HCT116 (cell line): ENCODE measurements around the gene LEKR1. TPM values are rescaled to one million over a fixed set of nuclear protein-coding genes. Genes with fewer than 3 reads are reported as not detected.

Experiments used
- ATAC-seq: fragments of 200-7000 bp; cut with Tn5 transposase; 2 replicates; pipeline ENCODE4 v1.9.1; 2020; ENCODE audit warnings: mild to moderate bottlenecking, moderate library complexity
- BruUV-seq: library from RNA; stranded (reverse); fragments of 400-500 nt; replicated peaks from 2 replicates; lab custom pipeline; 2021; lab: Mats Ljungman, UMichigan
- CTCF ChIA-PET: fragments of 300-600 bp; sonication (Branson Sonifier 250); formaldehyde crosslinking; loops from one replicate; lab custom pipeline; 2021; ENCODE audit warnings: antibody characterized with exemption; lab: Charles Lee
- POLR2A ChIA-PET: fragments of 300-600, 350-600 bp; sonication (Branson Sonifier 250); formaldehyde crosslinking; loops from one replicate; lab custom pipeline; 2021; ENCODE audit warnings: antibody characterized with exemption; lab: Charles Lee
- RAD21 ChIA-PET, 2 experiments: fragments of 300-600 bp; sonication (Branson Sonifier 250); formaldehyde crosslinking; loops; one replicate each; lab custom pipeline; 2023; ENCODE audit warnings: low total read pairs in 2 of 2; ENCODE audit not compliant: uncharacterized antibody in 2 of 2, unreplicated experiment in 2 of 2, low non-redundant PET in 1 of 2; lab: Charles Lee
- DNase-seq: peaks from one replicate; pipeline ENCODE4 v3.0.0-alpha.2; 2010; ENCODE audit warnings: low read depth, low spot score
- H2AFZ ChIP-seq: fragments of 200-600 bp; shearing (Covaris generic), sonication (generic); 2 replicates; pipeline ENCODE4 v1.6.1; 2017; ENCODE audit warnings: low read depth, mixed run types, mixed read lengths, antibody characterized with exemption, low read length; ENCODE audit not compliant: poor library complexity, severe bottlenecking
- H3K27ac ChIP-seq: 2 replicates; pipeline ENCODE4 v1.5.1; 2012; ENCODE audit warnings: low read depth, low read length
- H3K27me3 ChIP-seq: fragments of 200-600 bp; sonication (generic); 2 replicates; pipeline ENCODE4 v1.6.1; 2016; ENCODE audit warnings: mixed run types, low read length, mixed read lengths; ENCODE audit not compliant: insufficient read depth
- H3K36me3 ChIP-seq, 2 experiments: fragments of 200-500 bp in 1 of 2; fragments of 200-600 bp in 1 of 2; sonication (Bioruptor generic) in 1 of 2; sonication (generic) in 1 of 2; 2 replicates each; pipeline versions ENCODE4 v1.5.1 to v1.6.1; 2014 to 2016; ENCODE audit warnings: low read length in 2 of 2, inconsistent platforms in 1 of 2, mixed read lengths in 1 of 2, mixed run types in 1 of 2; ENCODE audit not compliant: insufficient read depth in 2 of 2, control insufficient read depth in 1 of 2
- H3K4me1 ChIP-seq, 2 experiments: fragments of 200-600 bp in 1 of 2; sonication (generic) in 1 of 2; 2 replicates each; pipeline versions ENCODE4 v1.5.1 to v1.6.1; 2012 to 2017; ENCODE audit warnings: low read length in 2 of 2, inconsistent platforms in 1 of 2, mild to moderate bottlenecking in 1 of 2, mixed read lengths in 1 of 2, mixed run types in 1 of 2, moderate library complexity in 1 of 2; ENCODE audit not compliant: insufficient read depth in 2 of 2, control insufficient read depth in 1 of 2
- H3K4me2 ChIP-seq: fragments of 200-600 bp; sonication (generic); 2 replicates; pipeline ENCODE4 v1.6.1; 2017; ENCODE audit warnings: mixed run types, low read length, mixed read lengths
- H3K4me3 ChIP-seq, 2 experiments: fragments of 200-600 bp in 1 of 2; sonication (generic) in 1 of 2; replicated peaks in 1 of 2; 2 replicates each; pipeline ENCODE4 v1.5.1; 2011 to 2016; ENCODE audit warnings: low read length in 2 of 2, control low read depth in 1 of 2, low read depth in 1 of 2, mild to moderate bottlenecking in 1 of 2, mixed read lengths in 1 of 2, mixed run types in 1 of 2
- H3K79me2 ChIP-seq: fragments of 200-600 bp; sonication (generic); 2 replicates; pipeline ENCODE4 v1.6.1; 2017; ENCODE audit warnings: mild to moderate bottlenecking, mixed run types, low read length, moderate library complexity, mixed read lengths; ENCODE audit not compliant: insufficient read depth
- H3K9ac ChIP-seq: fragments of 200-600 bp; sonication (generic); 2 replicates; pipeline ENCODE4 v1.6.1; 2016; ENCODE audit warnings: low read length, mixed read lengths
- H3K9me2 ChIP-seq: fragments of 200-600 bp; sonication (generic), shearing (Covaris generic); 2 replicates; pipeline ENCODE4 v1.6.1; 2017; ENCODE audit warnings: mixed run types, mild to moderate bottlenecking, moderate library complexity; ENCODE audit not compliant: insufficient read depth
- H3K9me3 ChIP-seq, 2 experiments: fragments of 200-500 bp in 1 of 2; fragments of 200-600 bp in 1 of 2; sonication (Bioruptor generic) in 1 of 2; sonication (generic) in 1 of 2; 2 replicates each; pipeline ENCODE4 v1.6.1; 2014 to 2017; ENCODE audit warnings: low read length in 2 of 2, mixed read lengths in 2 of 2, inconsistent platforms in 1 of 2, low read depth in 1 of 2, mild to moderate bottlenecking in 1 of 2, mixed run types in 1 of 2, moderate library complexity in 1 of 2; ENCODE audit not compliant: control insufficient read depth in 1 of 2, insufficient read depth in 1 of 2
- H4K20me1 ChIP-seq: fragments of 200-600 bp; sonication (generic), shearing (Covaris generic); 2 replicates; pipeline ENCODE4 v1.6.1; 2017; ENCODE audit warnings: mixed run types, mild to moderate bottlenecking, moderate library complexity; ENCODE audit not compliant: insufficient read depth
- EZH2phosphoT487 ChIP-seq: fragments of 200-600 bp; IDR thresholded peaks from 2 replicates; pipeline ENCODE4 v1.6.1; 2018; ENCODE audit warnings: antibody characterized with exemption, borderline replicate concordance
- FOSL1 ChIP-seq: IDR thresholded peaks from 2 replicates; pipeline ENCODE4 v1.6.1; 2012; ENCODE audit warnings: low read depth
- SIN3A ChIP-seq: IDR thresholded peaks from 2 replicates; pipeline ENCODE4 v1.6.1; 2012; ENCODE audit warnings: low read depth
- SRF ChIP-seq: IDR thresholded peaks from 2 replicates; pipeline ENCODE4 v1.6.1; 2012; ENCODE audit warnings: low read depth
- TCF7L2 ChIP-seq: IDR thresholded peaks from 2 replicates; pipeline ENCODE4 v1.7.0; 2011; ENCODE audit warnings: borderline replicate concordance, inconsistent platforms; ENCODE audit not compliant: insufficient read depth, insufficient read length; ENCODE audit errors: extremely low read depth
- ZFX ChIP-seq: fragments of 450-650 bp; IDR thresholded peaks from 2 replicates; pipeline ENCODE4 v1.6.1; 2017
- ZNF274 ChIP-seq: fragments of 200-500 bp; sonication (Bioruptor generic); IDR thresholded peaks from 2 replicates; pipeline ENCODE4 v1.6.1; 2014; ENCODE audit warnings: mild to moderate bottlenecking, low read depth, low read length, inconsistent platforms
- intact Hi-C: fragments of 100-400 bp; cut with micrococcal nuclease; formaldehyde crosslinking; loops from 2 replicates; pipeline ENCODE4 v1.10.0; 2022
- total RNA-seq: library from RNA; stranded (reverse); gene quantifications from one replicate; pipeline ENCODE4 v1.2.1, GENCODE V29; 2021; ENCODE audit not compliant: unreplicated experiment
- TF ChIP-seq, protein P1 (sequence below): IDR thresholded peaks from 2 replicates; pipeline ENCODE4 v1.6.1; 2011; ENCODE audit warnings: mild to moderate bottlenecking, low read length, moderate library complexity; ENCODE audit not compliant: insufficient replicate concordance; ENCODE audit errors: extremely low read depth
- TF ChIP-seq, protein P2 (sequence below): IDR thresholded peaks from 2 replicates; pipeline ENCODE4 v1.6.1; 2012; ENCODE audit warnings: low read depth
- TF ChIP-seq, protein P3 (sequence below): IDR thresholded peaks from 2 replicates; pipeline ENCODE4 v1.6.1; 2012

The LEKR1 gene
- total RNA-seq, 1 experiment from 2014 or later: 2.1 TPM

DNA sequence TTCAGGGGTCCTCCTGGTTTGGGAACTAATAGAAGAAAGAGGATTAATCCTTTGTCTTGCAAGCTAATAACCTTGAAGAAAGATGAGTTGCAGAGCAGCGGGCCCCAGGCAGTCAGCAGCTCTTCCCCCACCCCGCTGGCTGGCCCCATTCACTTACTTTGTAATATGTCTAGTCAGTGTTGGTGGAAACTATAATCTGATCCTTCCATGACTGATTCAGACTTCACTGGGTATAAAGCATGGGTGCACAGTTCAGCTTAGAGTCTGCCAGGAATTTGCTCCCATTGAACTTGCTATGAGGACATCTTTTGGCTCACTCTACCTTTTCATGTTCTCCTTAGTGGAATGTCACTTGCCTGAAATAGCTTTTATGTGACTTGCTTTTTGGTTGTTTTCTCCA, 216.1 kb downstream of the LEKR1 start:
- no peaks in the 10 kb centered on the region for H3K9me2 ChIP-seq
- no TSS peak for BruUV-seq
- intact Hi-C loops: no loop called here

DNA sequence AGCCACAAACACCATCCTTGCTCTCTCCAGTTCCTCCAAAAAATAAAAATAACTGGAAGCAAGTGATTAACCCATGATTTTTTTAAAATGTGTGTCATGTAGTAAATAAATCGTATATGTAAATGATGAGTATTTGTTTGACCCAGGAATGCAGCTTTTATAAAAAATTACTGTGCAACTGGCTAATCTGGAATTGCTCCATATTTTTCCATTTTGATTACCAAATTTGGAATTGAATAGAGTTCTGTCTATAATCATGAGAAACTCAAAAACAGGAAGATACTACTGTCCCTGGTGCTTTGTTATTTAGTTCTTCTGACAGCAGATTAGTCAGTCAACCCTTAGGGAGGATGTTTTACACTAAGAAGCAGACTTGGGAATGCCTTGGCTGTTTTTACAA, 217.6 kb downstream of the LEKR1 start:
- H3K79me2 ChIP-seq: no peaks in the 10 kb centered on the region
- intact Hi-C loops: no loop called here
- H3K9ac ChIP-seq: no peak overlapping the region
- no peaks in the 10 kb centered on the region for H3K9me2 ChIP-seq
- BruUV-seq: no TSS peak
- H3K4me2 ChIP-seq: no peak overlapping the region
- ATAC-seq: no peak
- ChIA-PET CTCF (no interaction called here), POLR2A (no interaction called here), RAD21 (no interaction called here)
- no peak overlapping the region for H3K27ac ChIP-seq
- no peaks in the 10 kb centered on the region for H3K9me3 ChIP-seq
- no peaks in the 10 kb centered on the region for H3K36me3 ChIP-seq
- no peak overlapping the region for H2AFZ ChIP-seq
- no peaks in the 10 kb centered on the region for H3K4me1 ChIP-seq
- no peak overlapping the region for H3K4me3 ChIP-seq
- no peak for DNase-seq
- H4K20me1 ChIP-seq: no peaks in the 10 kb centered on the region
- TF ChIP-seq EZH2phosphoT487 (no peak), TCF7L2 (no peak), ZFX (no peak), SIN3A (no peak), ZNF274 (no peak), FOSL1 (no peak), SRF (no peak)
- TF ChIP-seq, protein P1, sequence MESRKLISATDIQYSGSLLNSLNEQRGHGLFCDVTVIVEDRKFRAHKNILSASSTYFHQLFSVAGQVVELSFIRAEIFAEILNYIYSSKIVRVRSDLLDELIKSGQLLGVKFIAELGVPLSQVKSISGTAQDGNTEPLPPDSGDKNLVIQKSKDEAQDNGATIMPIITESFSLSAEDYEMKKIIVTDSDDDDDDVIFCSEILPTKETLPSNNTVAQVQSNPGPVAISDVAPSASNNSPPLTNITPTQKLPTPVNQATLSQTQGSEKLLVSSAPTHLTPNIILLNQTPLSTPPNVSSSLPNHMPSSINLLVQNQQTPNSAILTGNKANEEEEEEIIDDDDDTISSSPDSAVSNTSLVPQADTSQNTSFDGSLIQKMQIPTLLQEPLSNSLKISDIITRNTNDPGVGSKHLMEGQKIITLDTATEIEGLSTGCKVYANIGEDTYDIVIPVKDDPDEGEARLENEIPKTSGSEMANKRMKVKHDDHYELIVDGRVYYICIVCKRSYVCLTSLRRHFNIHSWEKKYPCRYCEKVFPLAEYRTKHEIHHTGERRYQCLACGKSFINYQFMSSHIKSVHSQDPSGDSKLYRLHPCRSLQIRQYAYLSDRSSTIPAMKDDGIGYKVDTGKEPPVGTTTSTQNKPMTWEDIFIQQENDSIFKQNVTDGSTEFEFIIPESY: no peak
- TF ChIP-seq, protein P2, sequence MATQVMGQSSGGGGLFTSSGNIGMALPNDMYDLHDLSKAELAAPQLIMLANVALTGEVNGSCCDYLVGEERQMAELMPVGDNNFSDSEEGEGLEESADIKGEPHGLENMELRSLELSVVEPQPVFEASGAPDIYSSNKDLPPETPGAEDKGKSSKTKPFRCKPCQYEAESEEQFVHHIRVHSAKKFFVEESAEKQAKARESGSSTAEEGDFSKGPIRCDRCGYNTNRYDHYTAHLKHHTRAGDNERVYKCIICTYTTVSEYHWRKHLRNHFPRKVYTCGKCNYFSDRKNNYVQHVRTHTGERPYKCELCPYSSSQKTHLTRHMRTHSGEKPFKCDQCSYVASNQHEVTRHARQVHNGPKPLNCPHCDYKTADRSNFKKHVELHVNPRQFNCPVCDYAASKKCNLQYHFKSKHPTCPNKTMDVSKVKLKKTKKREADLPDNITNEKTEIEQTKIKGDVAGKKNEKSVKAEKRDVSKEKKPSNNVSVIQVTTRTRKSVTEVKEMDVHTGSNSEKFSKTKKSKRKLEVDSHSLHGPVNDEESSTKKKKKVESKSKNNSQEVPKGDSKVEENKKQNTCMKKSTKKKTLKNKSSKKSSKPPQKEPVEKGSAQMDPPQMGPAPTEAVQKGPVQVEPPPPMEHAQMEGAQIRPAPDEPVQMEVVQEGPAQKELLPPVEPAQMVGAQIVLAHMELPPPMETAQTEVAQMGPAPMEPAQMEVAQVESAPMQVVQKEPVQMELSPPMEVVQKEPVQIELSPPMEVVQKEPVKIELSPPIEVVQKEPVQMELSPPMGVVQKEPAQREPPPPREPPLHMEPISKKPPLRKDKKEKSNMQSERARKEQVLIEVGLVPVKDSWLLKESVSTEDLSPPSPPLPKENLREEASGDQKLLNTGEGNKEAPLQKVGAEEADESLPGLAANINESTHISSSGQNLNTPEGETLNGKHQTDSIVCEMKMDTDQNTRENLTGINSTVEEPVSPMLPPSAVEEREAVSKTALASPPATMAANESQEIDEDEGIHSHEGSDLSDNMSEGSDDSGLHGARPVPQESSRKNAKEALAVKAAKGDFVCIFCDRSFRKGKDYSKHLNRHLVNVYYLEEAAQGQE: no peak
- no peaks in the 10 kb centered on the region for H3K27me3 ChIP-seq

More for the DNA sequence above, 216.1 kb downstream of the LEKR1 start:
- Histone ChIP-seq H3K9ac (no peak overlapping the region), H3K27ac (no peak overlapping the region), H3K4me1 (no peaks in the 10 kb centered on the region), H4K20me1 (no peaks in the 10 kb centered on the region), H3K36me3 (no peaks in the 10 kb centered on the region), H3K27me3 (no peaks in the 10 kb centered on the region), H3K4me2 (no peak overlapping the region), H3K79me2 (no peaks in the 10 kb centered on the region), H3K4me3 (no peak overlapping the region), H2AFZ (no peak overlapping the region), H3K9me3 (no peaks in the 10 kb centered on the region)
- DNase-seq (no peak), ATAC-seq (no peak)
- RAD21 ChIA-PET: interaction anchor here in 1 of 2 experiments (0.6 kb wide), 1 partner anchor 218 kb away, joined by 4 read pairs; no protein-coding TSS in a partner anchor
- TF ChIP-seq, protein P3, sequence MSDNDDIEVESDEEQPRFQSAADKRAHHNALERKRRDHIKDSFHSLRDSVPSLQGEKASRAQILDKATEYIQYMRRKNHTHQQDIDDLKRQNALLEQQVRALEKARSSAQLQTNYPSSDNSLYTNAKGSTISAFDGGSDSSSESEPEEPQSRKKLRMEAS: no peak
- CTCF ChIA-PET: no interaction called here
- POLR2A ChIA-PET: no interaction called here
